Tibial artery (tissue), 4 donors: Measurements from ENCODE around the gene ANKRD55.

Source experiments
- DNase-seq, 2 donors: peaks; one replicate each; pipeline ENCODE4 v3.0.0-alpha.2; 2019
- H3K27ac ChIP-seq, 2 donors: fragments of 200-600 bp; sonication (generic) in 1 of 2; 1 replicate in 1 of 2; 2 replicates in 1 of 2; pipeline ENCODE4 v1.5.1; 2018 to 2019; ENCODE audit warnings: mild to moderate bottlenecking in 1 of 2
- H3K27me3 ChIP-seq, 2 donors: fragments of 200-600 bp; sonication (generic) in 1 of 2; one replicate each; pipeline versions ENCODE4 v1.5.1 to v1.6.0; 2016 to 2019
- H3K36me3 ChIP-seq, 3 donors: fragments of 200-600 bp; sonication (generic) in 2 of 3; one replicate each; pipeline ENCODE4 v1.5.1; 2016 to 2019; ENCODE audit warnings: mild to moderate bottlenecking in 2 of 3
- H3K4me1 ChIP-seq, 4 donors: fragments of 200-600 bp; sonication (generic) in 2 of 4; 1 replicate in 3 of 4; 2 replicates in 1 of 4; pipeline ENCODE4 v1.5.1; 2016 to 2019
- H3K4me3 ChIP-seq, 2 donors: fragments of 200-600 bp; sonication (generic) in 1 of 2; 1 replicate in 1 of 2; 2 replicates in 1 of 2; pipeline ENCODE4 v1.5.1; 2018 to 2019; ENCODE audit warnings: mild to moderate bottlenecking in 2 of 2
- H3K9me3 ChIP-seq, 3 donors: fragments of 200-600 bp; sonication (generic) in 1 of 3; one replicate each; pipeline ENCODE4 v1.5.1; 2016 to 2019
- CTCF ChIP-seq, 2 experiments: fragments of 200-600 bp in 1 of 2; fragments of 450-650 bp in 1 of 2; IDR thresholded peaks; one replicate each; pipeline ENCODE4 v1.5.1; 2017 to 2019; ENCODE audit warnings: antibody characterized with exemption in 2 of 2, mild to moderate bottlenecking in 1 of 2, moderate library complexity in 1 of 2
- intact Hi-C: fragments of 100-400 bp; cut with DNase I; formaldehyde crosslinking; loops from one replicate; pipeline ENCODE4 v1.15.0; 2023; ENCODE audit warnings: low total_unique reads

ANKRD55 gene

DNA sequence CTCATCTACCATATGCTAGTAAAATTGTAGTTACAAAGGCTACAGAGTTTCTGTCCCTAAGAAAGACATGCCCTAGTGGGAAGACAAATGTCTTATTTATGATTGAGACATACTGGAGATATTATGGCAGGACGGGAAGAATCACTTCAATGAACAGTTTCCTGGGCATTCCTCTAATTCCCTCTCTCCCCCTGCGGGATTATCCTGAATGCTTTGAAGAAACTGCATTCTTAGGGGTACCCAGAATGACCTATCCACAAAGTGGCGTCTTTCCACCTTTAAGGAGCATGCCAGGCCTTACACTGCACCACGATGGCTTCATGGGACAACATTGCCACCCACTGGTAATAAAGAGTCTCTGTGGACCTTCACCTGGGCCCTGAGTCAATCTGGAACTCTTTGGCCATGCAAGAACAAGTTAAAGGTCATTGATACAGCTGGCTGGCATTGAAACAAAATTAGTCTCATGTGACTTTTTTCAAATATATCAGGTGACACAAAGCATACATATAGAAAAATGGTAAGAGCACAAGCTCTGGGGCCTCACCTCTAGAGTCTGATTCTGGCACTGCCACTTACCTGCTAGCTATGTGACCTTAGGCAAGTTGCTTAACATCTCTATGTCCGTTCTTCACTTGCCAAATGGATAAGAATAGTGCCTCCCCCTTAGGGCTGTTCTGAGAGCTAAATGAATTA lies 32.0 kb downstream of the ANKRD55 start:
- peak in 1 of 2 donors; percentile 37 for DNase-seq
- TF ChIP-seq CTCF (IDR thresholded peaks at IDR 0.05), result peak; percentile 63 to 66
- Histone ChIP-seq H3K9me3 (no peaks in the 10 kb centered on the region), H3K27me3 (no peaks in the 10 kb centered on the region), H3K27ac (no peak overlapping the region), H3K36me3 (no peaks in the 10 kb centered on the region), H3K4me1 (peaks cover 0 to 7% (median 0%) of the 10 kb centered on the region in 4 donors), H3K4me3 (no peak overlapping the region)
- intact Hi-C loops, result loop anchor here (10.0 kb wide), 2 partner anchors 226 to 266 kb away; no protein-coding TSS in a partner anchor

GRCh38 chr5:56195016-56195415 lies 38.1 kb downstream of the ANKRD55 start:
- no peak overlapping the region for H3K4me3 ChIP-seq

DNA sequence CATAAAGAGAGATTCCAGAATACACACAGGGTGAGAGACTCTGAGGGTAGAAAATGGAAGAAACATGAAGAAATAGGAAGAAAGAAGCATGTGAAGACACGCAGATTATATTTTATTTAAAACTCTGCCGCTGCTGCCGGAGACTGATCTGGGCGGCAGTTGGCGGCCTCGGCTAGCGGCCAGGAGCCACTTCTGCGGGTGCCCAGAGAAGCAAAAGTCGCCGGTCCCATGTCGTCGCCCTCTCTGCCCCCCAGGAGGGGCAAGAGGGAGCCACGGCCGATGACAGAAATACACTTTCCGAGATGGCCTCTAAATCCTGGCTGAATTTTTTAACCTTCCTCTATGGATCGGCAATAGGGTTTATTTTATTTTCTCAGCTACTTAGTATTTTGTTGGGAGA lies 40.9 kb downstream of the ANKRD55 start:
- H3K36me3 ChIP-seq, result no peaks in the 10 kb centered on the region
- TF ChIP-seq CTCF (IDR thresholded peaks at IDR 0.05), result no peak
- no peak overlapping the region for H3K4me3 ChIP-seq
- peaks cover 0 to 20% (median 0%) of the 10 kb centered on the region in 4 donors for H3K4me1 ChIP-seq
- no peaks in the 10 kb centered on the region for H3K9me3 ChIP-seq
- intact Hi-C loops, result no loop called here
- no peak overlapping the region for H3K27ac ChIP-seq
- H3K27me3 ChIP-seq, result no peaks in the 10 kb centered on the region
- no peak for DNase-seq

More at GRCh38 chr5:56195016-56195415, 38.1 kb downstream of the ANKRD55 start:
- TF ChIP-seq CTCF (IDR thresholded peaks at IDR 0.05), result no peak
- Histone ChIP-seq H3K27me3 (no peaks in the 10 kb centered on the region), H3K4me1 (peaks cover 0 to 20% (median 0%) of the 10 kb centered on the region in 4 donors), H3K27ac (no peak overlapping the region), H3K36me3 (no peaks in the 10 kb centered on the region), H3K9me3 (no peaks in the 10 kb centered on the region)
- DNase-seq, result no peak
- intact Hi-C loops, result no loop called here

DNA sequence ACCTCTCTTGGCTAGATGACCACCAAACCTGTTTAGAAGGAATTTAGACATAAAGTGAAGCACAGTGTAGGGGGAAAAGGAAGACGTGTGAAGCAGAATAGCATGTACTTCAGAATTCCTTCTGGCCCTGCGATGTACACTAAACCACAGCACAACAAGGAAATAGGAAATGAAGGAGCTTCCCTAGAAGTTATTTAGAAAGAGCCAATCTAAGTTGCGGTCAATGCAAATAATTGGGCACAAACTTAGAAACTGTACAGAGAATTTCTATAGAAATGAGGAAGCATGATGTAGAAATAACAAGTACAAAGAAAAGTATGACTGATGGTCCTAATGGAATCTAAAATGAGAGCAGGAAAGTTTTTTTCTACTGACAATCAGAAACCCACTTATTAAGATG lies 41.5 kb downstream of the ANKRD55 start:
- no peak overlapping the region for H3K4me3 ChIP-seq
- no peak for DNase-seq
- H3K27me3 ChIP-seq, result no peaks in the 10 kb centered on the region
- no peaks in the 10 kb centered on the region for H3K36me3 ChIP-seq
- peaks cover 0 to 20% (median 0%) of the 10 kb centered on the region in 4 donors for H3K4me1 ChIP-seq
- no peak overlapping the region for H3K27ac ChIP-seq
- intact Hi-C loops, result no loop called here
- no peak for TF ChIP-seq CTCF (IDR thresholded peaks at IDR 0.05)
- H3K9me3 ChIP-seq, result no peaks in the 10 kb centered on the region

GRCh38 chr5:56190497-56190896 lies 42.6 kb downstream of the ANKRD55 start:
- peak; percentile 60 to 70 for DNase-seq
- Histone ChIP-seq H3K9me3 (no peaks in the 10 kb centered on the region), H3K27ac (no peak overlapping the region), H3K36me3 (no peaks in the 10 kb centered on the region), H3K27me3 (no peaks in the 10 kb centered on the region), H3K4me3 (no peak overlapping the region), H3K4me1 (peaks cover 0 to 11% (median 0%) of the 10 kb centered on the region in 4 donors)
- no peak for TF ChIP-seq CTCF (IDR thresholded peaks at IDR 0.05)
- intact Hi-C loops, result no loop called here
